ENCODE measurements around the gene MC2R.
"Not testable (repeated sequence)": the region's sequence is repeated elsewhere in the genome, so short reads cannot be mapped to it uniquely, and the experiment has no call there.

MC2R gene

DNA sequence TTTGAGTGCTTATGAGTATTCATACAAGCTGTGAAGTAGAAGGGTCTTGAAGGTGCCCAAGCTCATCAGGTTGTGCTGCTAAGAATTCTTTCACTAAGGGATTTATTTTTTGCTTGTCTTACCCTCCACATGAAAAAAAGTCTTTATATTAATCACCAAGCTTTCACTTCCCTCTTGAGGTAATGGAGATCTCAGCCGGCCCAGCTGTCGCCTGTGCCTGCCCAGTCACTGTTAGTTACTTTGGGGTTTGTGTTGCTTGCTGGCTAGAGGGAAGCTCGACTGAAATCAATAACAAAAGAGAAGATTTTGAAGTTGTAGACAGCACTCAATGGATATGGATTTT lies 21.9 kb downstream of the MC2R start:
- DNase-seq (ENCODE audit: low read depth), result no peak

DNA sequence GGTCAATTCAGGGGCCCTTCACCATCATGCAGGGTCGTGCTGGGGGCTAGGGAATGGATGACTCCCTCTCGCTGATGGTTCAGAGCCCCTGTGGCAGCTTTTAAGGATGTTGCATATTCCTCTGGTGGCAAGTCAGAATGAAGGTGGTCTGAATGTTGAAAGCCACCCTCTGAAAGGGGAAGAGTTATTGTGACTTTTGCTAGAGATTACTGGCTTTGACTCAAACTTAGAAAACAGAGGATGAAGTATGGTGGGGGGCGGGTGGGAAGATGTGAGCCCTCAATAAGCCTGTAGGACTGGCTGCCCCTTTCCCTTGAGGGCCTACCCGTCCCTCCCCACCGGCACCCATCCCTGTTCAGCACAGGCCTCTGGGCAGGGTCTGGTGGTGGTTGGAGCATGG lies 23.2 kb downstream of the MC2R start:
- no peak for DNase-seq (ENCODE audit: low read depth)

DNA sequence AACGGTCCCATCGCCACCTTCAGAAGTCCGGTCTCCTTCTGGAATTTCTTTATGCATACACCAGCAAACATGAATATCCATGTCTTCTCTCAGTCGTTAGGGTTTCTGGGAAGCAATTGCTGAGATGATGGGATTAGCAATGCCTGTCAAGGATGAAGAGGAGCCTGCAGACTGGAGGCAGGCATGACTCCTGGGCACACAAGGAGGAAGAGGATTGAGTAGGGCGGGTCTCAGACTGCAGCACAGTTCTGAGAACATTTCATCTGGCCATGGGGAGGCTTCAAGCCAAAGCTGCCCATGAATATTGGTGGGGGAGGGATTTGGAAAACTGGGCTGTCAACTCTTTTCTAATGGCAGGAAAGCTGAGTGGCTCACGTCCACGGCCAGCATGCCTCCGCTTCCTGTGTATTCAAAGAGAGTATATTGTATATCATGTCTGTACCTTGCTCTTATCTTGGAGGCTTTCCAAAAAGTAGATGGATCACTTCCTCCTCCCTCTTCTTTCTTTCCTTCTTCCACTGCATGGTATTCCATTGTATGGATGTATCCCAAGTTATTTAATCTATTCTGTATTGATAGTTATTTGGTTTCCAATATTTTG lies 24.5 kb downstream of the MC2R start:
- DNase-seq (ENCODE audit: low read depth), result no peak

DNA sequence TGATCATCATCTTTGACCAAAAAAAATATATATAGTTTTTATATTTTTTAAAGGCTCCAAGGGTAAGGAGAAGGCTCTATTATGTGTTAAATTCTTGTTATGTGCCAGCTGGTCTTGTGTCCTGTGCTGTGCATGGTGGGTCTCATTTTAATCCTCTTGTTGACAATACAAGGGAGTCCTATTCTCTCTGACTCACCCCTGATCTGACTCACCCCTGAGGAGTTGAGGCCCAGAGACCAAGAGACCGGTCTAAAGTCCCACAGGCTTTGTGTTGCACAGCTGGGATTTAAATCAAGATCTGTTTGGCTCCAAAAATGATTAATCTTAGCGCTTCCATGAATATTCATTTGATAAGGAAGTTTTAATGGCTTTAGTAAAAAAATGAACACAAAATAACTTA lies 25.7 kb downstream of the MC2R start:
- peak; percentile 1 for DNase-seq (ENCODE audit: low read depth)

DNA sequence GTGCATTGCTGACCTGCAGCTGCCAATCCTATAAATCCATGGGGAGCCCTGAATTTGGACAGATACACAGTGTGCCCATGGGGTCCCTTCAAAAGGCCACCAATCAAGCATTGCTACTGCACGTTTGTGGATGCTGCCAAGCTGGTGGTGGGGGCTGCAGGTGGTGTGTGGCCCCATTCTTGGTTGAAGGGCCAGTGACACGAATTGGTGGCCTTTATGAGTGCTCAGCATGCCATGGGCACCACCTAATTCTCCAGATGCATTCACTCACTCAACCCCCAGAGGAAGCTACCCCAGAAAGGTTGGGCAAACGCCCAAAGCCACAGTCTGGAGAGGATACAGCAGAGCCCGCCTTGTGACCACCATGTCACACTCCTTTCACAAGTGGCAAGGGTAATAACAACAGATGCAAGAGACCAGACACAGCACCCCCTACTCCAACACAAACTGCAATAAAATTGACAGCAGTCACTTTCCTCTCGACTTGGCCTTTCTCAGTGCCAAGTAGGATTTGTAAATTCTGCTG lies 27.1 kb downstream of the MC2R start:
- no peak for DNase-seq (ENCODE audit: low read depth)

DNA sequence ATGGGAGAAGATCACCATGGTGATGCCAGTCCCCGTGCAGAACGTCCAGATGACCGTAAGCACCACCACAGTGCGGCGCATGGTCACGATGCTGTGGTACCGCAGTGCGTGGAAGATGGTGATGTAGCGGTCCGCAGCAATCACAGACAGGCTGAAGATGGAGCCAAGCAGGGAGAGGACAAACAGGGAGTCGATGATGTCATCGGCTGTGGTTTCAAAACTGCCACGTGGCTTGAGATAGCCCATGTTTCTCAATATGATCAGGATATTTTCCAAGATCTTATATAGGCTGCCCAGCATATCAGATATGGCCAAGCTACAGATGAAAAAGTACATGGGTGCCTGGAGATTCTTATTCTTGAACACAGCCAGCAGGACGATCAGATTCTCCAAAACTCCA lies 30.3 kb downstream of the MC2R start:
- no peak for DNase-seq (ENCODE audit: low read depth)

DNA sequence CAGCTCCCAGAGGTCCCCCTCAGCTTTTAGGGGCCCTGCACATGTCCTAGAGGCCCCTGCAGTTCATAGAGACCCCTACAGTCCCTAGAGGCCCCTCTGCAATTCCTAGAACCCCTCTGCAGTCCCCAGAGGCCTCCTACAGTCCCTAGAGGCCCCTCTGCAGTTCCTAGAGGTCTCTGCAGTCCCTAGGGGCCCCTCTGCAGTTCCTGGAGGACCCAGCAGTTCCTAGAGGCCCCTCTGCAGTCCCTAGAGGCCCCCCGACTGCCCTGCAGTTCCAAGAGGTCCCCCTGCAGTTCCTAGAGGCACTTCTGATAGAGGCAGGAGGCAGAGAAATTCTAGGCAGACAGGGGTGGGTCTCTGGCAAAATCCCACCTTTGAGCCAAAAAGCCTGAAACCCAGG lies 35.4 kb downstream of the MC2R start:
- no peak for DNase-seq (ENCODE audit: low read depth)

DNA sequence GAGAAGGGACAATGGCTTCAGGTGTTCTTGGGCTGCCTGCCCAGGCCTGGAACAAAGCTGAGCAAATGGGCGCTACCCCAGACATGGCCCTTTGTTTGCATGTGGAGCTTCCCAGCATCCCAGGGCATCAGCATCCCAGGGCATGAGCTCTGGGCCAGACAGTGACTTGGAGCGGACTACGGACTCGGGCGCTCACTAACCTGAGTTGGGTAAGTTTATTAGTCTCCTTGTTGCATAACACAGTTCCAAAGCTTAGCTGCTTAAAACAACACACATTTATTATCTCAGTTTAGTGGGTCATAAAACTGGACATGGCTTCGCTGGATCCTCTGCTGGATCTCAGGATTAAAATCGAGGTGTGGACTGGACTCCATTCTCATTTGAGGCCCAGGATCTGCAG lies 35.8 kb downstream of the MC2R start:
- no peak for DNase-seq (ENCODE audit: low read depth)

DNA sequence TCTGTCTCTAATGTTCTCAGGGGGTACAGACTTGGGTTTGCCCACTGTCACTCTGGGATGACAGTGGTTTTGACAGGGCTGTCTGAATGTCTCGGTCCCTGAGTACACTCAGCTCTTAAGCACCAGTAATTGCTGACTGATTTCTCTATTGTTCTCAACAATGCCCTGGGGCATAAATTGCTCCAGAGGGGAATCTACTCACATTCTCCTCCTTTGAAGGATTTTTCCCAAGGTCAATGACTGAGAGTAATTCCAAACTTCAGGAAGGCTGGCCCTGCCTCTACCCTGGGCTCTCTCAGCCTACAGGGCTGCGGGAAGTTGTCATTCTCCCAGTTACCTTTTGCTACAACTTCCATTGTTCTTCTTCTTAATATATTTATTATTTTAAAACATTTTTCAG lies 36.5 kb downstream of the MC2R start:
- no peak for DNase-seq (ENCODE audit: low read depth)

DNA sequence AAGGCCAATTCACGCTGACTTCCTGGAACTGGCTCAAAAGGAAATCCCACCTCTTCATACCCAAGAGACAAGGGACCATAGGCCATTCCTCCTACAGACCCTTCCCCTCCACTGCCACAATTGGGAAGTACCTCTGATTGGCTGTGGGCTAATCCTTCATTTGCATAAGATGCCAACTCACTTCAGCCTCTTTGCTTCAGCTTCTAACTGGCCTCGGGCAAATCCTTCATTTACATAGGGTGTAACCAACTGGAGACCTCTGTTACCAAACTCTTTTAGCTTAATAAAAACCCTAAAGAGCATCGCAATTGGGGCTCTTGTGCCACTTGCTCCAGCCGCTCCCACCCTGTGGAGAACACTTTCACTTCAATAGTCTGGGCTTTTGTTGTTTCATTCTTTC lies 38.2 kb downstream of the MC2R start:
- no peak for DNase-seq (ENCODE audit: low read depth)

DNA sequence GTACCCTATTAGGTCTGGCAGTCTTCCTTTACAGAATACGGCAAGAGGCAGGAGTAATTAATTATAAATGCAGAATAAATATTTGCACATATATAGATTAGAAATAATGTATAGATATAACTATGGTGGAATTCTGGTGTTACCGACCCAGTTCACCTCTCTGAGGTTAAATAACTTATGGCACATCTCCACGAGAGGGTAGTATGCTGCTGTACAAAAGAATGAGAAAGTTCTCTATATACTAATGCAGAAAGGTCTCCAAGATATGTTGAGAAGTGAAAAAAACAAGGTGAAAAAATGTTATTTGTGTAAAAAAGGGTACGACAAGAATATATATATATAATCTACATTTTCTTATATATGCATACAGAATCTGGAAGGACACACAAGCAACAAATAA lies 40.8 kb downstream of the MC2R start:
- DNase-seq (ENCODE audit: low read depth), result no peak

DNA sequence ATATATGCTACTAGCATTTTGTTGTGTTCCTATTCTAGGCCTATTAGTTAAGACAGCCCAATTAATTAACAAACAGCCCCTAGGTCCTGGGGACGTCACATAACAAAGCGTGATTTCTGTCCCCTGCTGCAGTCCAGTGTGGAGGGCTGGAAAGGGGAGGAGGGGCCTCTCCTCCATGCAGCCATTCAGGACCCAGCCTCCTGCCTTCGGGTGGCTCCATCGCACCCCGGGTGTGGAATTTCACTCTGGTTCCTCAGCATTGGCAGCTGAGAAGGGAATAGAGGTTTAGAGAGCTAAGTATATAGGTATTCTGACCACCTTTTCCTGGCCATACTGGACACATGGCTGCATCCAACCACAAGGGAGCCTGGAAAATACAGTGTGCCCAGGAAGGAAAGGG lies 42.4 kb downstream of the MC2R start:
- no peak for DNase-seq (ENCODE audit: low read depth)

DNA sequence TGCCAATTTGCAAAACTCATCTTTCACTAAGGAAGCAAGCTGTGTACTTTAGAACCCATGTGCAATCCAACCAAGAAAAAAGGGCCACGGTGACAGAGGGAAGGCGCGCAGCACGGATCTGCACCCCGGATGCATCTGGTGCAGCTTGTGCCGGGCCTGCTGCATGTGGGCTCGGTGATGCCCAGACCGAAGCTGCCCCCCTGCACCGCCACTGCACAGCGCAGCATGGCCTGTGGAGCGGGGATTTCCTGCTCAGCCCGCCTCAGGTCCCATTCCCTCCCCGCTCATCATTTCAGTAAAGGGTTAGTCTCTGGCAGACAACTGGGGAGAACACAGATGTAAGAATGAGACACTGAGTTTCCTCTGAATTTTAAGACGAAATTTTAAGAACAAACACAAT lies 43.0 kb downstream of the MC2R start:
- DNase-seq (ENCODE audit: low read depth), result no peak

DNA sequence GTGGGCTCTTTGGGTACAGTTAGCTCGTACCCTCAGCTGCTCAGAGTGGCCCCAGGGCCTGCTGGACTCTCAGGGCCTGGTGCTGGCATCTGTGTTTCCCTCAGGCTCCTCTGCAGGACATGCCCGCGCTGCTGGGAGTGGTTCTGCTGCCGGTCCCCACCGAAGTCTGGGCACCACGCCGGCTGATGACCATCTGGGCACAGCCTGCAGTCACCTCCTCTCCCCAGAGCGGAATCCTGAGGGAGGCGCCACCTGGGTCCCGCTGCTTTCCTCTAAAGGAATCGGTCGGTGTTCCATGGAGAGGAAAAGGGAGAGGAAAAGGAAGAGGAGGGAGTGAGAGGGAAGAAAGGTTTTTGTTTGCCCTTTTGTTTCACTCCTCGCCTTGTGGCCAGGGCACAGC lies 43.6 kb downstream of the MC2R start:
- DNase-seq (ENCODE audit: low read depth), result no peak

DNA sequence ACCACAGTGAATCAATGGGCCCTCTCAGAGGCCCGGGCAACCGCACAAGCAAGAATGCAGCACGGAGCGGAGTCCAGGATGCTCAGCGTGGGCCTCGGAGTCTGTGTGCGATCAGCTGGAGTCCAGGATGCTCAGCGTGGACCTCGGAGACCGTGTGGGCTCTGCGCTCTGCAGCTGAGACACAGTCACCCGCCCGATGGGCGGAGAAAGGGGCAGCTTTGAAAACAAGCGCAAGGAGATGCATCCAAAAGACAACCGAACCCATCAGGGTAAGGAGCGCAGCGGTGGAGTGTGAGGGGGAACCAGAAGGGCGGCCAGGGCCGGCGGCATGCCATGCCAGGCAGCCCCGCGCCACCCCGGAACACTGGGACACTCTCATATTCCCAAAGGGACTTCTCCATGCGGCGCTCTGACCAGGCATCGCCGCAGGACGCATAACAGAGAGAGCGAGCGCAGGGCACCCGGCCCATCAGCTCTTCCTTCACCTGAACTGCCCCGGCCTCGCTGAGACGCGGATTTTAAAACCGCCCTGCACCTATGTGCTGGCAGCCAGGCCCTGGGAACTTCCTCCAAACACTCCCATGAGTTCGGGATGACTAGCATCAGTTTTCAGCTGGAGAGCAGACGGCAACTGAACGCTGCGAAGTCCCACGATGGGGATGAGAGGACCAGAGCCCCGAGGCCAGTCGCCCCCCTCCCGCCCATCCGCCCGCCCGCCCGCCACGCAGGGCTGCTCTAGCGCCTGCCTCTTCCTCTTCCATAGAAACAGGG lies 46.6 kb downstream of the MC2R start:
- no peak for DNase-seq (ENCODE audit: low read depth)

DNA sequence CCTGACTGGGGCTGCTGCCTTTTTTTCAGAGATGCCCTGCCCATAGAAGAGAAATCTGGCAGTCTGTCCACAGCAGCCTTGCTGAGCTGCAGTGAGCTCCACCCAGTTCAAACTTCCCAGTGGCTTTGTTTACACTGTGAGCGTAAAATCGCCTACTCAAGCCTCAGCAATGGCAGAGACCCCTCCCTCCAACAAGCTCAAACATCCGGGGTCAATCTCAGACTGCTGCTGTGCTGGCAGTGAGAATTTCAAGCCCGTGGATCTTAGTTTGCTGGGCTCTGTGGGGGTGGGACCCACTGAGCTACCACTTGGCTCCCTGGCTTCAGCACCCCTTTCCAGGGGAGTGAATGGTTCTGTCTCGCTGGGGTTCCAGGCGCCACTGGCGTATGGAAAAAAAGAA lies 52.4 kb downstream of the MC2R start:
- DNase-seq (ENCODE audit: low read depth), result not testable (repeated sequence)

DNA sequence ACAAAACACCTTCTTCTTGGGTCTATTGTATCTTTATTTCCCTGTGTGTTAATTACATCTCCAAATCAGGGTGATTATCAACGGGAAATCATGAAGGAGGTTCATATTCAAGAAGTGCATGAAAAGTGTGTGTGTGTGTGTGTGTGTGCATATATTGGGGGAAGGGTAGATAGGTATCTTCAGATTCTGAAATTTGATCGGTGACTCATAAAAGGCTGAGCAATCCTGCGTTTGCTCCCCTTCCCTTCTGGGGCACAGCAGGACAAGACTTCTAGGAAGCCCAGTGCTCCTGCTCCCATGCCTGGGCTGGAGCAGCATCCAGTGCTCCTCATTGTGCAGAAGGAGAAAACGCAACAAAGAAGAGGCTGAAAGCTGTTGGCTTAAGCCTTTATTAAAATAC lies 65.5 kb downstream of the MC2R start:
- no peak for DNase-seq (ENCODE audit: low read depth)

DNA sequence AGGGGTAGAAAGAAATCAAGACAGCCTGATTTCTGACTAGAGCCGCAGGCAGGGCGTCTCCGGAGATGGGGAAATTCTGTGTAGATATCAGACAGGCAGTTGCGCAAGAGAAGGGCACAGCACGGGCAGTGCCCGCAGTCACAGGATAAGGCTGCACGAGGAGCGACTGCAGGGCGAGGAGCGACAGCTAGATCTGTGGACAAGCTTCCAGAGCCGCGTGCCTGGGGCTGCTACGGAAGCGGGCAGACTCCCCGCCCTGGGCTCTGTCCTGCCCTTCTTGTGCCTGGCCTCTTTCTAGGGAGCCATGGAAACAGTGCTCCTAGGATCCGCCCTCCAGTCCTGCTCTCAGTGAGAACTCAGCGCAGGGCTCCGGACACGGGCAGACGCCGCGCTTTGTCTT lies 78.8 kb downstream of the MC2R start:
- DNase-seq (ENCODE audit: low read depth), result no peak

DNA sequence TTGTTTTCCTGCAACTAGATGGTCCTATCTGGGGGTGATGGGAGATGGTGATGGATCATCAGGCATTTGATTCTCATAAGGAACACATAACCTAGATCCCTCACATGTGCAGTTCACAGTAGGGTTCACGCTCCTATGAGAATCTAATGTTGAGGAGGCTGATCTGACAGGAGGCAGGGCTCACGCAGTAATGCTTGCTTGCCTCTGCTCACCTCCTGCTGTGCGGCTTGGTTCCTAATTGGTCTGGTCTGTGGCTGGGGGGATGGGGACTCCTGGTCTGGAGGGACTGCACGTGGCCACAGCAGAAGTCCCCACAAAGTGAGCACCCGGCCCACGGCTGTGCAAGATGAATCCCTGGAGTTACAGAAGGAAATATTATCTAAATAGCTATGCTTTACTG lies 80.1 kb downstream of the MC2R start:
- DNase-seq (ENCODE audit: low read depth), result no peak

DNA sequence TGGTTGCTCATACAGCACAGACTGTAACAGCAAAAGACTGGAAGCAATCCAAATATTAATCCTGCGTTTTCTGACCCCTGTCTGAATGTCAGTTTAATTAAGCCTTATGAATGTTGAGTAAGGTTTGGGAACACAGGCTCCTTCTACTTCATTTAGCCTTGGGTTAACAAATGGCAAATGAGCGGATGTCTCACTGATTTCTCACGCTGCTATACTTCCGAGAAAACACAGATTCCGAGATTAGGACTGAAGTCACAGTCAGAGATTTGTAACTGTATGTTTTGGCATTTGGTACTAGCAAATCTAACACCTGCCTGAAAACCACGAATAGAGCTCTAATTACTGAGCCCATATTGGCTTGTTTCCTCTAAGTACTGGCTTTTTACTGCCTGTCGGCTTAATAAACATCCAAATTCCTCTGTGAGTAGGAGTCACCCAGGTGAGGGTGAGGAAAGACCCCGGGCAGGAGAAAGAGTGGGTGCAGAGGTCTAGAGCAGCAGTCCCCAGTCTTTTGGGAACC lies 80.8 kb downstream of the MC2R start:
- DNase-seq (ENCODE audit: low read depth), result no peak
